K562 (cell line): ENCODE data around the gene STPG4. TPM values are rescaled to one million over a fixed set of nuclear protein-coding genes. Genes with fewer than 3 reads are reported as not detected.
A peak's percentile ranks its signal among the peaks of the same experiment; 100 is the strongest.

Experiments
- CBX3 ChIP-seq, 2 experiments: IDR thresholded peaks; 1 replicate in 1 of 2; 2 replicates in 1 of 2; pipeline ENCODE4 v1.6.1; 2012; ENCODE audit warnings: inconsistent platforms in 2 of 2, low read length in 2 of 2, borderline replicate concordance in 1 of 2, control low read depth in 1 of 2
- CSDE1 ChIP-seq, 2 experiments: fragments of 450-650 bp; IDR thresholded peaks; 2 replicates each; pipeline ENCODE4 v1.6.1; 2016; ENCODE audit warnings: mild to moderate bottlenecking in 1 of 2
- CXXC5 ChIP-seq: fragments of 250-450 bp; sonication (Bioruptor Pico); IDR thresholded peaks from 2 replicates; pipeline ENCODE4 v1.8.0; 2022; ENCODE audit warnings: inconsistent platforms, mild to moderate bottlenecking, moderate library complexity
- DNMT1 ChIP-seq: fragments of 450-650 bp; IDR thresholded peaks from 2 replicates; pipeline ENCODE4 v1.6.1; 2016; ENCODE audit warnings: antibody characterized with exemption, mild to moderate bottlenecking
- FOS ChIP-seq: IDR thresholded peaks from 3 replicates; pipeline ENCODE4 v1.6.1; 2011; ENCODE audit not compliant: insufficient read length; ENCODE audit errors: extremely low read depth
- FOXK2 ChIP-seq, 2 experiments: fragments of 450-650 bp; IDR thresholded peaks in 1 of 2; conservative IDR thresholded peaks in 1 of 2; 2 replicates each; pipeline ENCODE4 v1.6.1; 2016; ENCODE audit warnings: low read depth in 2 of 2, mild to moderate bottlenecking in 1 of 2
- GATAD2A ChIP-seq: fragments of 450-650 bp; IDR thresholded peaks from 2 replicates; pipeline ENCODE4 v1.6.1; 2017
- HLTF ChIP-seq: fragments of 450-650 bp; IDR thresholded peaks from 2 replicates; pipeline ENCODE4 v1.6.1; 2016
- HNRNPL ChIP-seq: fragments of 200-400 bp; formaldehyde crosslinking; IDR thresholded peaks from 2 replicates; pipeline ENCODE4 v1.6.1; 2017; ENCODE audit warnings: low read depth, mild to moderate bottlenecking, low read length
- JUND ChIP-seq, 2 experiments: IDR thresholded peaks; 2 replicates in 1 of 2; 3 replicates in 1 of 2; pipeline ENCODE4 v1.6.1; 2011; ENCODE audit warnings: borderline replicate concordance in 2 of 2, low read depth in 2 of 2, low read length in 2 of 2, improper control_type of control experiment in 1 of 2, missing biosample characterization in 1 of 2, missing genetic modification characterization in 1 of 2, missing genetic modification reagents in 1 of 2
- KAT2B ChIP-seq: IDR thresholded peaks from one replicate; pipeline ENCODE4 v1.6.1; 2012; ENCODE audit warnings: low read depth, mild to moderate bottlenecking, control low read depth, inconsistent platforms, low read length, moderate library complexity
- LEF1 ChIP-seq: fragments of 450-650 bp; IDR thresholded peaks from 2 replicates; pipeline ENCODE4 v1.6.1; 2016; ENCODE audit warnings: mild to moderate bottlenecking
- MAFG ChIP-seq: fragments of 450-650 bp; conservative IDR thresholded peaks from 2 replicates; pipeline ENCODE4 v1.6.1; 2016; ENCODE audit warnings: missing genetic modification characterization, missing compliant biosample characterization
- MAFK ChIP-seq: IDR thresholded peaks from 2 replicates; pipeline ENCODE4 v1.6.1; 2011; ENCODE audit warnings: low read length, improper control_type of control experiment
- MAZ ChIP-seq, 2 experiments: fragments of 450-650 bp in 1 of 2; sonication (generic) in 1 of 2; formaldehyde crosslinking; IDR thresholded peaks in 1 of 2; conservative IDR thresholded peaks in 1 of 2; 2 replicates each; pipeline versions ENCODE4 v1.4.0 to v1.5.0; 2020; ENCODE audit warnings: mild to moderate bottlenecking in 1 of 2, missing genetic modification reagents in 1 of 2
- MTA3 ChIP-seq: fragments of 450-650 bp; formaldehyde crosslinking; IDR thresholded peaks from 2 replicates; pipeline ENCODE4 v1.6.1; 2017; ENCODE audit warnings: mild to moderate bottlenecking, borderline replicate concordance
- U2AF1 ChIP-seq: fragments of 200-400 bp; formaldehyde crosslinking; optimal IDR thresholded peaks from 2 replicates; pipeline ENCODE3; 2017; ENCODE audit warnings: mild to moderate bottlenecking, low read depth, low read length, moderate library complexity
- ZBTB17 ChIP-seq: fragments of 450-650 bp; formaldehyde crosslinking; IDR thresholded peaks from 2 replicates; pipeline ENCODE4 v1.4.0; 2020; ENCODE audit warnings: mild to moderate bottlenecking
- ZNF695 ChIP-seq: fragments of 450-650 bp; formaldehyde crosslinking; IDR thresholded peaks from 2 replicates; pipeline ENCODE4 v1.4.0; 2020; ENCODE audit warnings: mild to moderate bottlenecking, moderate library complexity
- polyA plus RNA-seq, 8 experiments: library from polyadenylated mRNA; depleted of rRNA in 4 of 8; stranded (reverse) in 5 of 8; unstranded in 3 of 8; fragments of >200 nt; fragmentation: Nextera tagmentation in 2 of 8; fragmentation: Illumina TruSeq in 1 of 8; extraction: Ambion mirVana in 2 of 8; extraction: Trizol in 1 of 8; gene quantifications; 2 replicates each; pipeline versions ENCODE4 v1.2.1 to v1.2.3, GENCODE V29; 2011 to 2014; ENCODE audit warnings: inconsistent platforms in 1 of 8, missing spikeins in 1 of 8
- total RNA-seq, 7 experiments: library from RNA; depleted of rRNA in 6 of 7; stranded (reverse); fragments of >200 nt in 6 of 7; fragmentation: Illumina TruSeq in 2 of 7; extraction: Trizol in 2 of 7; gene quantifications; 2 replicates each; pipeline versions ENCODE4 v1.2.1 to v1.2.3, GENCODE V29; 2011 to 2021; ENCODE audit warnings: low replicate concordance in 1 of 7
- TF ChIP-seq, protein P1 (sequence below): fragments of 200-800 bp; sonication (Bioruptor generic); IDR thresholded peaks from 2 replicates; pipeline ENCODE4 v1.6.1; 2017; ENCODE audit warnings: missing genetic modification characterization, missing compliant biosample characterization
- TF ChIP-seq, protein P2 (sequence below): fragments of 250-450 bp; sonication (Bioruptor Pico); IDR thresholded peaks from 2 replicates; pipeline ENCODE4 v1.5.0; 2020; ENCODE audit warnings: mild to moderate bottlenecking, borderline replicate concordance
- TF ChIP-seq, protein P3 (sequence below): sonication (generic); formaldehyde crosslinking; IDR thresholded peaks from 2 replicates; pipeline ENCODE4 v1.8.0; 2022; ENCODE audit warnings: missing genetic modification reagents, mild to moderate bottlenecking, moderate library complexity, borderline replicate concordance
- TF ChIP-seq, protein P4 (sequence below): fragments of 450-650 bp; formaldehyde crosslinking; IDR thresholded peaks from 2 replicates; pipeline ENCODE4 v1.4.0; 2020; ENCODE audit warnings: mild to moderate bottlenecking, moderate library complexity

STPG4 gene
- total and polyA plus RNA-seq, 9 of the 15 experiments (the other 6 are each of a cell fraction or from before 2014, with no cell fraction given): 0.10 to 0.68 (median 0.22) TPM; not detected in 6

DNA sequence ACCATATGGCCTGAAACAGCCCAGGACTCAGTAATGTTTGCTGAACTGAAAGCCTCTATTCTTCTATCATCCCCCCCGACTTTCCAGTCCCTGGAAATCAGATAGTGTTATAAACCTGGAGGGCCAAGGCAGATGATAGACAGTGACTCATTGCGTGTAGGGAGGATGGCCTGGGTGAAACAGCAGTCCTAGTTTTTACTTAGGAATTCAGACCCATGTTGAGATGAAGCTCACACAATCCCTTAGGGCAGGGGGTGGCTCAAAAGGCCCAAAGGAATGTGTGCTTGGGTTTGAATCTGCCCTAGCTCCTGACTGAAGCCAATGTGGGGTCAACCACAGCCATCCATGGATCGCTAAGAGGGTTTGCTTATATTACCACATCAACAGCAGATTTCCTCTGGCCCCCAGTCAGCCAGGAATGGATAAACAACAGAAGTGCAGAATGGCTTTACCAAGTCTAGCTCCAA, 43.9 kb upstream of the STPG4 start (continued):
- TF ChIP-seq, protein P1, sequence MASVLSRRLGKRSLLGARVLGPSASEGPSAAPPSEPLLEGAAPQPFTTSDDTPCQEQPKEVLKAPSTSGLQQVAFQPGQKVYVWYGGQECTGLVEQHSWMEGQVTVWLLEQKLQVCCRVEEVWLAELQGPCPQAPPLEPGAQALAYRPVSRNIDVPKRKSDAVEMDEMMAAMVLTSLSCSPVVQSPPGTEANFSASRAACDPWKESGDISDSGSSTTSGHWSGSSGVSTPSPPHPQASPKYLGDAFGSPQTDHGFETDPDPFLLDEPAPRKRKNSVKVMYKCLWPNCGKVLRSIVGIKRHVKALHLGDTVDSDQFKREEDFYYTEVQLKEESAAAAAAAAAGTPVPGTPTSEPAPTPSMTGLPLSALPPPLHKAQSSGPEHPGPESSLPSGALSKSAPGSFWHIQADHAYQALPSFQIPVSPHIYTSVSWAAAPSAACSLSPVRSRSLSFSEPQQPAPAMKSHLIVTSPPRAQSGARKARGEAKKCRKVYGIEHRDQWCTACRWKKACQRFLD (CRISPR knock-in tag): 0 out of 2 replicates have a peak, but pooled peaks have one; percentile 36
- TF ChIP-seq GATAD2A (0 out of 2 replicates have a peak, but pooled peaks have one; percentile 50), LEF1 (peak; percentile 38; the same call in 1 of the 2 replicates), CSDE1 (IDR thresholded peaks at IDR 0.05) (no peak), HNRNPL (no peak), FOXK2 (conservative IDR thresholded peaks at IDR 0.05 in 1 of 2, IDR thresholded peaks at IDR 0.05 in 1 of 2; ENCODE audit: low read depth in 2 of 2) (no peak), DNMT1 (no peak), FOS (peak; percentile 27), ZBTB17 (CRISPR knock-in tag) (no peak), JUND (IDR thresholded peaks at IDR 0.05; ENCODE audit: borderline replicate concordance, low read depth, low read length) (peak; percentile 96), JUND (tag; IDR thresholded peaks at IDR 0.05; ENCODE audit: borderline replicate concordance, low read depth, low read length) (peak; percentile 94; the same call in 2 of the 3 replicates), MAZ (CRISPR knock-in tag; conservative IDR thresholded peaks at IDR 0.05 in 1 of 2, IDR thresholded peaks at IDR 0.05 in 1 of 2) (peak in 1 of 2 experiments; percentile 40; a peak in 1 of 4 replicates), CXXC5 (CRISPR knock-in tag) (peak; percentile 10; the same call in 1 of the 2 replicates), MAFG (no peak), MTA3 (0 out of 2 replicates have a peak, but pooled peaks have one; percentile 44), MAFK (no peak), HLTF (no peak), KAT2B (no peak), U2AF1 (no peak), ZNF695 (CRISPR knock-in tag) (no peak), CBX3 (IDR thresholded peaks at IDR 0.05; ENCODE audit: borderline replicate concordance in 1 of 2, low read length in 2 of 2) (no peak)
- TF ChIP-seq, protein P2, sequence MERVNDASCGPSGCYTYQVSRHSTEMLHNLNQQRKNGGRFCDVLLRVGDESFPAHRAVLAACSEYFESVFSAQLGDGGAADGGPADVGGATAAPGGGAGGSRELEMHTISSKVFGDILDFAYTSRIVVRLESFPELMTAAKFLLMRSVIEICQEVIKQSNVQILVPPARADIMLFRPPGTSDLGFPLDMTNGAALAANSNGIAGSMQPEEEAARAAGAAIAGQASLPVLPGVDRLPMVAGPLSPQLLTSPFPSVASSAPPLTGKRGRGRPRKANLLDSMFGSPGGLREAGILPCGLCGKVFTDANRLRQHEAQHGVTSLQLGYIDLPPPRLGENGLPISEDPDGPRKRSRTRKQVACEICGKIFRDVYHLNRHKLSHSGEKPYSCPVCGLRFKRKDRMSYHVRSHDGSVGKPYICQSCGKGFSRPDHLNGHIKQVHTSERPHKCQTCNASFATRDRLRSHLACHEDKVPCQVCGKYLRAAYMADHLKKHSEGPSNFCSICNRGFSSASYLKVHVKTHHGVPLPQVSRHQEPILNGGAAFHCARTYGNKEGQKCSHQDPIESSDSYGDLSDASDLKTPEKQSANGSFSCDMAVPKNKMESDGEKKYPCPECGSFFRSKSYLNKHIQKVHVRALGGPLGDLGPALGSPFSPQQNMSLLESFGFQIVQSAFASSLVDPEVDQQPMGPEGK: no peak
- TF ChIP-seq, protein P3, sequence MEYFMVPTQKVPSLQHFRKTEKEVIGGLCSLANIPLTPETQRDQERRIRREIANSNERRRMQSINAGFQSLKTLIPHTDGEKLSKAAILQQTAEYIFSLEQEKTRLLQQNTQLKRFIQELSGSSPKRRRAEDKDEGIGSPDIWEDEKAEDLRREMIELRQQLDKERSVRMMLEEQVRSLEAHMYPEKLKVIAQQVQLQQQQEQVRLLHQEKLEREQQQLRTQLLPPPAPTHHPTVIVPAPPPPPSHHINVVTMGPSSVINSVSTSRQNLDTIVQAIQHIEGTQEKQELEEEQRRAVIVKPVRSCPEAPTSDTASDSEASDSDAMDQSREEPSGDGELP (CRISPR knock-in tag): peak; percentile 33; the same call in 1 of the 2 replicates
- TF ChIP-seq, protein P4, sequence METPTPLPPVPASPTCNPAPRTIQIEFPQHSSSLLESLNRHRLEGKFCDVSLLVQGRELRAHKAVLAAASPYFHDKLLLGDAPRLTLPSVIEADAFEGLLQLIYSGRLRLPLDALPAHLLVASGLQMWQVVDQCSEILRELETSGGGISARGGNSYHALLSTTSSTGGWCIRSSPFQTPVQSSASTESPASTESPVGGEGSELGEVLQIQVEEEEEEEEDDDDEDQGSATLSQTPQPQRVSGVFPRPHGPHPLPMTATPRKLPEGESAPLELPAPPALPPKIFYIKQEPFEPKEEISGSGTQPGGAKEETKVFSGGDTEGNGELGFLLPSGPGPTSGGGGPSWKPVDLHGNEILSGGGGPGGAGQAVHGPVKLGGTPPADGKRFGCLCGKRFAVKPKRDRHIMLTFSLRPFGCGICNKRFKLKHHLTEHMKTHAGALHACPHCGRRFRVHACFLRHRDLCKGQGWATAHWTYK: no peak
